Measurements from ENCODE around the gene TSPAN18. TPM values are rescaled to one million over a fixed set of nuclear protein-coding genes. Genes with fewer than 3 reads are reported as not detected.

Gene TSPAN18
- 38.1 TPM for polyA plus RNA-seq (2013, experiment 1 of 2)
- 42.0 TPM for polyA plus RNA-seq (2013, experiment 2 of 2)

GRCh38 chr11:44726283-44727113 lies at the start of gene TSPAN18:
TSPAN18 (plus strand) TSS chr11:44726962; CDS start chr11:44906417, 179,455 bp downstream.
- peak within 1 kb of the TSS; percentile 89 for H3K27ac ChIP-seq (ENCODE audit: low read depth, low read length)
- 1% methylated on average over 59 of the region's 67 CpGs for WGBS
- H3K9ac ChIP-seq (ENCODE audit: low read depth, low read length) = peak within 1 kb of the TSS; percentile 77

GRCh38 chr11:44680982-44681597 lies 45.7 kb upstream of the TSPAN18 start:
- no peaks in the 10 kb centered on the region for H3K9me3 ChIP-seq (ENCODE audit: insufficient read depth, low read depth, low read length)
- H3K36me3 ChIP-seq (ENCODE audit: insufficient read depth, low read length) = no peaks in the 10 kb centered on the region
- H3K9ac ChIP-seq (ENCODE audit: low read depth, low read length) = no peak overlapping the region
- H3K27me3 ChIP-seq (ENCODE audit: insufficient read depth, low read length) = peaks cover 2% of the 10 kb centered on the region; the same call in 1 of the 2 replicates
- WGBS = 80% methylated on average over 9 of the region's 9 CpGs
- H3K4me3 ChIP-seq (ENCODE audit: low read length) = no peak overlapping the region
- H3K27ac ChIP-seq (ENCODE audit: low read depth, low read length) = no peak overlapping the region
- peaks cover 12% of the 10 kb centered on the region for H3K4me1 ChIP-seq (ENCODE audit: insufficient read depth, low read length)

More at GRCh38 chr11:44726283-44727113, at the start of gene TSPAN18:
- H3K4me3 ChIP-seq (ENCODE audit: low read length) = peak within 1 kb of the TSS; percentile 75
- peaks cover 42% of the 10 kb centered on the region for H3K4me1 ChIP-seq (ENCODE audit: insufficient read depth, low read length)
- no peaks in the 10 kb centered on the region for H3K9me3 ChIP-seq (ENCODE audit: insufficient read depth, low read depth, low read length)
- H3K36me3 ChIP-seq (ENCODE audit: insufficient read depth, low read length) = no peaks in the 10 kb centered on the region
- H3K27me3 ChIP-seq (ENCODE audit: insufficient read depth, low read length) = peaks cover 54% of the 10 kb centered on the region

- H3K27ac ChIP-seq (ENCODE audit: low read depth, low read length) = no peak overlapping the region
- 86% methylated on average over 2 of the region's 2 CpGs for WGBS
- H3K9ac ChIP-seq (ENCODE audit: low read depth, low read length) = no peak overlapping the region
- no peaks in the 10 kb centered on the region for H3K9me3 ChIP-seq (ENCODE audit: insufficient read depth, low read depth, low read length)
- peaks cover 2% of the 10 kb centered on the region; the same call in 1 of the 2 replicates for H3K27me3 ChIP-seq (ENCODE audit: insufficient read depth, low read length)
- peaks cover 12% of the 10 kb centered on the region for H3K4me1 ChIP-seq (ENCODE audit: insufficient read depth, low read length)
- no peak overlapping the region for H3K4me3 ChIP-seq (ENCODE audit: low read length)
- H3K36me3 ChIP-seq (ENCODE audit: insufficient read depth, low read length) = no peaks in the 10 kb centered on the region
Observed at GRCh38 chr11:44681698-44682097, 45.1 kb upstream of the TSPAN18 start.

- Histone ChIP-seq H3K9me3 (ENCODE audit: insufficient read depth, low read depth, low read length) (no peaks in the 10 kb centered on the region), H3K27me3 (ENCODE audit: insufficient read depth, low read length) (peaks cover 5% of the 10 kb centered on the region; the same call in 1 of the 2 replicates), H3K4me3 (ENCODE audit: low read length) (no peak overlapping the region), H3K27ac (ENCODE audit: low read depth, low read length) (no peak overlapping the region), H3K9ac (ENCODE audit: low read depth, low read length) (no peak overlapping the region), H3K36me3 (ENCODE audit: insufficient read depth, low read length) (no peaks in the 10 kb centered on the region), H3K4me1 (ENCODE audit: insufficient read depth, low read length) (peaks cover 17% of the 10 kb centered on the region)
- WGBS = 85% methylated on average over 10 of the region's 10 CpGs
Observed at GRCh38 chr11:44684859-44685281, 41.9 kb upstream of the TSPAN18 start.

GRCh38 chr11:44687388-44687787 lies 39.4 kb upstream of the TSPAN18 start:
- no peaks in the 10 kb centered on the region for H3K9me3 ChIP-seq (ENCODE audit: insufficient read depth, low read depth, low read length)
- no peak overlapping the region for H3K4me3 ChIP-seq (ENCODE audit: low read length)
- no peaks in the 10 kb centered on the region for H3K36me3 ChIP-seq (ENCODE audit: insufficient read depth, low read length)
- no peak overlapping the region for H3K9ac ChIP-seq (ENCODE audit: low read depth, low read length)
- H3K4me1 ChIP-seq (ENCODE audit: insufficient read depth, low read length) = peaks cover 12% of the 10 kb centered on the region
- H3K27me3 ChIP-seq (ENCODE audit: insufficient read depth, low read length) = peaks cover 5% of the 10 kb centered on the region; the same call in 1 of the 2 replicates
- 94% methylated on average over 4 of the region's 4 CpGs for WGBS
- H3K27ac ChIP-seq (ENCODE audit: low read depth, low read length) = no peak overlapping the region

- no peak overlapping the region for H3K27ac ChIP-seq (ENCODE audit: low read depth, low read length)
- 55% methylated on average over 2 of the region's 2 CpGs for WGBS
- peaks cover 12% of the 10 kb centered on the region for H3K4me1 ChIP-seq (ENCODE audit: insufficient read depth, low read length)
- no peaks in the 10 kb centered on the region for H3K36me3 ChIP-seq (ENCODE audit: insufficient read depth, low read length)
- no peak overlapping the region for H3K9ac ChIP-seq (ENCODE audit: low read depth, low read length)
- H3K27me3 ChIP-seq (ENCODE audit: insufficient read depth, low read length) = peaks cover 5% of the 10 kb centered on the region; the same call in 1 of the 2 replicates
- no peaks in the 10 kb centered on the region for H3K9me3 ChIP-seq (ENCODE audit: insufficient read depth, low read depth, low read length)
- no peak overlapping the region for H3K4me3 ChIP-seq (ENCODE audit: low read length)
Observed at GRCh38 chr11:44689265-44689664, 37.5 kb upstream of the TSPAN18 start.

GRCh38 chr11:44690651-44691050 lies 36.1 kb upstream of the TSPAN18 start:
- Histone ChIP-seq H3K4me1 (ENCODE audit: insufficient read depth, low read length) (peaks cover 5% of the 10 kb centered on the region; the same call in 1 of the 2 replicates), H3K9me3 (ENCODE audit: insufficient read depth, low read depth, low read length) (no peaks in the 10 kb centered on the region), H3K36me3 (ENCODE audit: insufficient read depth, low read length) (no peaks in the 10 kb centered on the region), H3K27me3 (ENCODE audit: insufficient read depth, low read length) (peaks cover 5% of the 10 kb centered on the region; the same call in 1 of the 2 replicates), H3K27ac (ENCODE audit: low read depth, low read length) (no peak overlapping the region), H3K9ac (ENCODE audit: low read depth, low read length) (no peak overlapping the region), H3K4me3 (ENCODE audit: low read length) (no peak overlapping the region)
- 94% methylated on average over 3 of the region's 3 CpGs for WGBS

- no peak overlapping the region for H3K4me3 ChIP-seq (ENCODE audit: low read length)
- no peak overlapping the region for H3K27ac ChIP-seq (ENCODE audit: low read depth, low read length)
- no peaks in the 10 kb centered on the region for H3K36me3 ChIP-seq (ENCODE audit: insufficient read depth, low read length)
- H3K4me1 ChIP-seq (ENCODE audit: insufficient read depth, low read length) = peaks cover 5% of the 10 kb centered on the region; the same call in 1 of the 2 replicates
- no peak overlapping the region for H3K9ac ChIP-seq (ENCODE audit: low read depth, low read length)
- H3K27me3 ChIP-seq (ENCODE audit: insufficient read depth, low read length) = peaks cover 3% of the 10 kb centered on the region; the same call in 1 of the 2 replicates
- WGBS = 92% methylated on average over 10 of the region's 10 CpGs
- H3K9me3 ChIP-seq (ENCODE audit: insufficient read depth, low read depth, low read length) = no peaks in the 10 kb centered on the region
Observed at GRCh38 chr11:44692460-44692859, 34.3 kb upstream of the TSPAN18 start.

GRCh38 chr11:44693654-44694119 lies 33.1 kb upstream of the TSPAN18 start:
- no peak overlapping the region for H3K4me3 ChIP-seq (ENCODE audit: low read length)
- no peaks in the 10 kb centered on the region for H3K9me3 ChIP-seq (ENCODE audit: insufficient read depth, low read depth, low read length)
- no peaks in the 10 kb centered on the region for H3K27me3 ChIP-seq (ENCODE audit: insufficient read depth, low read length)
- H3K4me1 ChIP-seq (ENCODE audit: insufficient read depth, low read length) = peaks cover 1% of the 10 kb centered on the region; the same call in 1 of the 2 replicates
- no peak overlapping the region for H3K9ac ChIP-seq (ENCODE audit: low read depth, low read length)
- H3K36me3 ChIP-seq (ENCODE audit: insufficient read depth, low read length) = no peaks in the 10 kb centered on the region
- WGBS = 64% methylated on average over 7 of the region's 7 CpGs
- no peak overlapping the region for H3K27ac ChIP-seq (ENCODE audit: low read depth, low read length)

GRCh38 chr11:44694443-44694842 lies 32.3 kb upstream of the TSPAN18 start:
- Histone ChIP-seq H3K4me1 (ENCODE audit: insufficient read depth, low read length) (no peaks in the 10 kb centered on the region), H3K27ac (ENCODE audit: low read depth, low read length) (no peak overlapping the region), H3K27me3 (ENCODE audit: insufficient read depth, low read length) (no peaks in the 10 kb centered on the region), H3K9me3 (ENCODE audit: insufficient read depth, low read depth, low read length) (no peaks in the 10 kb centered on the region), H3K4me3 (ENCODE audit: low read length) (no peak overlapping the region), H3K9ac (ENCODE audit: low read depth, low read length) (no peak overlapping the region), H3K36me3 (ENCODE audit: insufficient read depth, low read length) (no peaks in the 10 kb centered on the region)
- 94% methylated on average over 12 of the region's 12 CpGs for WGBS
